Activated T-cell treated with anti-CD3 and anti-CD28 coated beads, Interleukin-2, amount 50 U/mL, for 1 hour (primary cell): Measurements from ENCODE around the gene ACSM3.
"Not testable (repeated sequence)": the region's sequence is repeated elsewhere in the genome, so short reads cannot be mapped to it uniquely, and the experiment has no call there.

Source experiments
- DNase-seq: peaks from one replicate; pipeline ENCODE4 v3.0.0-alpha.2; 2020

The ACSM3 gene

GRCh38 chr16:20761175-20761574 lies 2.6 kb upstream of the ACSM3 start:
- no peak for DNase-seq

GRCh38 chr16:20762404-20763123 lies 1.2 kb upstream of the ACSM3 start:
- no peak for DNase-seq

- not testable (repeated sequence) for DNase-seq
Measured at GRCh38 chr16:20764448-20764847, 634 bp downstream of the ACSM3 start.

- no peak for DNase-seq
Measured at GRCh38 chr16:20765732-20766131, 1.9 kb downstream of the ACSM3 start.

GRCh38 chr16:20766294-20766693 lies 2.5 kb downstream of the ACSM3 start:
- no peak for DNase-seq

GRCh38 chr16:20767577-20767976 lies 3.8 kb downstream of the ACSM3 start:
- DNase-seq = no peak

- DNase-seq = no peak
Measured at GRCh38 chr16:20768121-20768520, 4.3 kb downstream of the ACSM3 start.

GRCh38 chr16:20768818-20769217 lies 5.0 kb downstream of the ACSM3 start:
- no peak for DNase-seq

- no peak for DNase-seq
Measured at GRCh38 chr16:20773679-20774078, 9.9 kb downstream of the ACSM3 start.

GRCh38 chr16:20774703-20775362 lies 11.0 kb downstream of the ACSM3 start:
- DNase-seq = peak; percentile 50

GRCh38 chr16:20781697-20782096 lies 17.9 kb downstream of the ACSM3 start:
- DNase-seq = no peak

- DNase-seq = no peak
Measured at GRCh38 chr16:20782470-20782869, 18.7 kb downstream of the ACSM3 start.

GRCh38 chr16:20784204-20784603 lies 20.4 kb downstream of the ACSM3 start:
- DNase-seq = no peak

- DNase-seq = no peak
Measured at GRCh38 chr16:20789130-20789529, 25.3 kb downstream of the ACSM3 start.

- no peak for DNase-seq
Measured at GRCh38 chr16:20791923-20792612, 28.3 kb downstream of the ACSM3 start.

- no peak for DNase-seq
Measured at GRCh38 chr16:20798364-20798763, 34.5 kb downstream of the ACSM3 start.

- DNase-seq = no peak
Measured at GRCh38 chr16:20799599-20799998, 35.8 kb downstream of the ACSM3 start.

GRCh38 chr16:20801278-20801677 lies 37.5 kb downstream of the ACSM3 start:
- no peak for DNase-seq

GRCh38 chr16:20803192-20803560 lies 39.4 kb downstream of the ACSM3 start:
- DNase-seq = no peak

GRCh38 chr16:20803561-20804214 lies 39.9 kb downstream of the ACSM3 start:
- no peak for DNase-seq

GRCh38 chr16:20805684-20806167 lies 41.9 kb downstream of the ACSM3 start:
- DNase-seq = not testable (repeated sequence)

- peak; percentile 75 for DNase-seq
Measured at GRCh38 chr16:20806168-20807050, 42.6 kb downstream of the ACSM3 start, which contains the start of the genes ERI2 and REXO5. Gene ERI2, minus strand, starts transcription at chr16:20806472. Its CDS starts 42 bp downstream, at chr16:20806430. Gene REXO5, plus strand, starts transcription at chr16:20806527. Its CDS starts 427 bp downstream, at chr16:20806954.
